ENCODE measurements around the gene GSTT4.
"Not testable (repeated sequence)": the region's sequence is repeated elsewhere in the genome, so short reads cannot be mapped to it uniquely, and the experiment has no call there.

The GSTT4 gene

DNA sequence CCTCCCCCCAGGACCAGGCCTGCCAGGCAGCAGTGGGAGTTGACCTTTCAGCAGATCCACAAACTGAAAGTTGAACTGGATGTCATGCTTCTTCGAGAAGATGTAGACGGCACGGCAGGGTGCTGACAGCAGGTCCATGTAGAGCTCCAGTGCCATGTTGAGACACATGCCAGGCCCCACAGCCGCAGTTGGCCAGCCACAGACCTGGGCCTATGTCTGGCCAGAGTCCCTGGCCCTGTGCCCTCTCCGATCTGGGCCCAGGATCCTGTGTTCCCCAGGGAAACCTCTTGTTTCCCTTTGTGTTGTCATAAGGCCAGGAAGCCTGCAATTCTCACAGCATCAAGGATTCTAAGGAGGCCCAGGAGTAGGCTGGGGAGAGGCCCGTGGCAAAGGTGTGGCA, at the start of gene GSTT4:
GSTT4 (minus strand) TSS at position 253 of the 400 bp plus-strand sequence; CDS start at position 156, 97 bp downstream.
- DNase-seq (ENCODE audit: low spot score), result no peak

- DNase-seq (ENCODE audit: low spot score), result no peak
Measured at GRCh38 chr22:24054356-24054755, 49.1 kb upstream of the GSTT4 start.

DNA sequence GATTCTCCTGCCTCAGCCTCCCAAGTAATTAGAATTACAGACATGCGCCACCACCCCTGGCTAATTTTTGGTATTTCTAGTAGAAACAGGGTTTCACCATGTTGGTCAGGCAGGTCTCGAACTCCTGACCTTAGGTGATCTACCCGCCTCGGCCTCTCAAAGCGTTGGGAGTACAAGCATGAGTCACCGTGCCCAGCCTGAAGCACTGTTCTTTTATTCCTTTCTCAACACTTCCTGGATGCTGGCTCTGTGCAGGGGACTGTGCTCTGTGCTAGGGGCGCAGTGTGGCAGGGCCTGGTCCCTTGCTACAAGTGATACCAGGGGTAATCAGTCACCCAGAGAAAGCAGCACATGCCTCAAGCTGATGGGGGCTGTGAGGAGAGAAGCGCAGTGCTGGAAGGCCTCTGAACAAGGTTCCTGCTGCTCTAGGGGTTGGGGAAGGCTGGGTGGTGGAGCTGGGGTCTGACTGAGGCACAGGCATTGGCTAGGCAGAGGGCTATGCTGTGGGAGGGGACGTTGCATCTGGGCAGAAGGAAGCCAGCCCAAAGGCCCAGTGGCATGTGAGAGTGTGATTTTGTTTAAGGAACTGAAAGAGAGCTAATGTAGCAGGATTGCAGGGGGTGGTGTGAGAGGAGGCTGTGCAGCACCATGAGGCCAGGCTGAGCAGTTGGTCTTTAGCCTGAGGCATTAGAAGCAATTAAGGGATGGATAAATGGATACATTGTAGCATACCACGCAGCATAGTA, 48.4 kb upstream of the GSTT4 start:
- no peak for DNase-seq (ENCODE audit: low spot score)

DNA sequence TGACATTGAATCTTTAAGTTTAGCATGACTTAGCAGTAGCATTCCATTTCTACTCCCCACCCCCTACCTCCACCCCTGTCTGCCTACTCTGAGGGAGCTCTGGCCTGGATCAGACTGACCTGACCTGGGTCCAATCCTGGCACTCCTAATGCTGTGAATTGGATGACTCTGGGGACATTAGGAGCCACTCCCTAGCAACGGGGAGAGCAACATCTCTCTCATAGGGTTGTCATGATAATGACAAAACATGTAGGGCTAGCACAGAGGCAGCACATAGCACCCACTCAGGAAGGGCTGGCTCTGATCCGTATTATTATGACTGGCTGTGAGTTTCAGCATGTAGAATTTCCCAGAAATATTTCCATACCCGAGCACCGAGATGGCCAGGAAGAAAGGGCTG, 46.3 kb upstream of the GSTT4 start:
- peak; percentile 19 for DNase-seq (ENCODE audit: low spot score)

GRCh38 chr22:24051028-24051427, 45.8 kb upstream of the GSTT4 start:
- DNase-seq (ENCODE audit: low spot score), result no peak

DNA sequence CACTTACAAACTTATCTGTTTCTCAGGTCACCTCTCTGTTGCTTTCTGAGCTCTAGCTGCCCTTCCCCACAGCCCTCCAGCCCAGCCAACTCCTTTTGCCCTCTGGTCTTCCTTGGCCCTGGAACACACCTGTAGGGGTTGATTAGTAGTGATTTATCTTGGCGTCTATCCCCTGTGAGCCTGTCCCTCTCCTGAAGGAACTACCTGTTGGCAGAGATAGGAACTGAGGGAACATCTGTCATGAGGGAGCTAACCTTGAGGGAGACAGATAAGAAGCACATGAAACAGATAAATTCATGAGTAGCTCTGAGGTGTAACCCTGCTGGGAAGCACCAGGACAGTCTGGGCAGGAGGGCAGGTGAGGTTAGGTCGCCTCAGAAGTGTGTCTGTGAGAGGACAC, 44.7 kb upstream of the GSTT4 start:
- no peak for DNase-seq (ENCODE audit: low spot score)

DNA sequence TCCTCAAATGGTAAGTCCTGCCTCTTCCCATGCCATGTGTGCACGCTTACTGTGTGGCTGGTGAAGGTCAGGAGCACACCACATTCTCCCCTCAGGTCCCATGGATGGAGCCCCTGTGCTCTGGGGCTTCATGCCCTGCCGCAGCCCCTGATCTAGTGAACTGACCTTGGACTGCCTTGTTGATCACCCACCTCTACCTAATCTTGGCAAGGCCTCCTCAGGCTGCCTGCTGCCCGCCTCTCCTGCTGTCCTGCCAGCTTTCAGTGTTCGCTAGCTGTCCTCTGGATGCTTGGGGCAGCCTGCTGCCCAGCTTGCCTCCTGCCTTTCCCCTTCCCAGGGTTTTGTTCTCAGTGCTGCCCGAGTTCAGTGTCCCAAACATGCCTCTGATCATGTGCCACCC, 44.0 kb upstream of the GSTT4 start:
- no peak for DNase-seq (ENCODE audit: low spot score)

DNA sequence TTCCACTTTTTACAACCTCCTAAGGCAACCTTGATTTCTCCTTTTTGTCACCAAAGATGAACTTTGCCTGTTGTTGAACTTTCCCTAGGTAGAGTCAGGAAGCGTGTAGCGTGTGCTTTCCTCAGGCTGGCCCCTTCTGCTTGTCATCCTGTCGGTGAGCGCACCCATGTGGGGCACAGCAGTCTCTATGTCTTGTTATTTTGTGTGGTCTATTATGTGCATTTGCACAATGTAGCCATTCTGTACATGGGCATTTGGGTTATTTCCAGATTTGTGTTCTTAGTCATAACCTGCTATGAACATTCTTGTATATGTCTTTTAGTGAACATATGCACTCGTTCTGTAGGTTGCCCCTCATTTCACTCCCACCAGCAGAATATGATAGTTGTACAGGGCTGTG, 40.8 kb upstream of the GSTT4 start:
- DNase-seq (ENCODE audit: low spot score), result no peak

GRCh38 chr22:24043958-24044357, 38.7 kb upstream of the GSTT4 start:
- DNase-seq (ENCODE audit: low spot score), result no peak

DNA sequence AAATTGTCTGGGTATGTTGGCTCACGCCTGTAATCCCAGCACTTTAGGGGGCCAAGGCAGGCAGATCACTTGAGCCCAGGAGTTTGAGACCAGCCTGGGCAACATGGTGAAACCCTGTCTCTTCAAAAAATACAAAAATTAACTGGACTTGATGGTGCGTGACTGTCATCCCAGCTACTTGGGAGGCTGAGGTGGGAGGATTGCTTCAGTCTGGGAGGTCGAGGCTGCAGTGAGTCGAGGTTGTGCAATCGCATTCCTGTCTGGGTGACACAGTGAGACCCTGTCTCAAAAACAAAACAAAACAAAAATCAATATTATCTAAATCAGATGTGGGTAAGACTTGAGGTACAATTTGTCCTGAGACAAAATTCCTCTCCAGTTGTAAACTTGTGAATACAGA, 38.2 kb upstream of the GSTT4 start:
- DNase-seq (ENCODE audit: low spot score), result not testable (repeated sequence)

DNA sequence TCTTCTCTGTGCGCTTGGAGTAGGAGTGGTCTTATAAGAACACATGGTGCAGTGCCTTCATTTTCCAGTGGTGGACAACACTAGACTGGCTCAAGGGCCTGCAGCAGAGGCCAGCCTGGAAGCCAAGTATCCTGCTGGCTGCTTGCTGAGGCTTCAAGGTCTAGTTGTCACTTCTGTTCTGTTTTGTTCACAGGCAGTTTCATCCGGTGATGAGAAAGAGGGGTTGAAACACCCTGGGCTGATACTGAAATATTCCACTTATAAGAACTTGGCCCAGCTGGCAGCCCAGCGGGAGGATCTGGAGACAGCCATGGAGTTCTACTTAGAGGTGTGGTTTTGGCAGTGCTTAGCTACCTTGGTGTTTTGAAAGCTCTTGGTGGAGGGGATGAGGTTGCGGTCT, 35.7 kb upstream of the GSTT4 start:
- no peak for DNase-seq (ENCODE audit: low spot score)

- DNase-seq (ENCODE audit: low spot score), result no peak
Measured at GRCh38 chr22:24039046-24039445, 33.8 kb upstream of the GSTT4 start.

DNA sequence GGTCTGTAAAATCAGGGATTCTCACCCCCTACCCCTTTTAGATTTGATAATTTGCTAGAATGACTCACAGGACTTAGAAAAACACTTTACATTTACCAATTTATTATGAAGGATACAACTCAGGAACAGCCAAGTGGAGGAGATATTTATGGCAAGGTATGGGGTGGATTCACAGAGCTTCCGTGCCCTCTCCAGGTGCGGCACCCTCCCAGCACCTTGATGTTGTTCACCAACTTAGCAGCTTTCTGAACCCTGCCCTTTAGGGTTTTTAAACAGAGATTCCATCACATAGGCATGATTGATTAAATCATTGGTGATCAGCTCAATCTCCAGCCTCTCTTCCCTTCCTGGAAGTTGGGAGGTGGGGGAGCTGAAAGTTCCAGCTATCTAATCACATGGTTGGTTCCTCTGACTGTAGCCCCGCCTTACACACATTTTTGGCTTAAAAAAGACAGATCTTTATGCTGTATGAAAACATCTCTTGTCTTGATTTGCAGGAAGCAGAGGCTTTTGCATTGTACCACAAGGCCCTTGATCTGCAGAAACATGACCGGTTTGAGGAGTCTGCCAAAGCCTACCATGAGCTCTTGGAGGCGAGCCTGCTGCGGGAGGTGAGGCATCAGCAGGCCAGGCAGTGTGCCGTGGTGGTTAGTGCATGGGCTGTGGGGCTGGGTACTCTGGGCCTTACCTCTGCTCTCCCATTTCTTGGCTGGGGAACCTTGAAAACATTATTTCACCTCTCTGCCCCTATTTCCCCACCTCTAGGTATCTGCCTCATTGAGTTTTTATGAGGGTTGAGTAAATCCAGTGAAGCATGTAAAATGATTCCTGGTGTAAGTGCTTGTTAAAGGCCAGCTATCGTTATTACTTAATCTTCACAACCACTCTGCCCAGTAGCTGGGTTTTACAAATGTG, 32.9 kb upstream of the GSTT4 start:
- no peak for DNase-seq (ENCODE audit: low spot score)

DNA sequence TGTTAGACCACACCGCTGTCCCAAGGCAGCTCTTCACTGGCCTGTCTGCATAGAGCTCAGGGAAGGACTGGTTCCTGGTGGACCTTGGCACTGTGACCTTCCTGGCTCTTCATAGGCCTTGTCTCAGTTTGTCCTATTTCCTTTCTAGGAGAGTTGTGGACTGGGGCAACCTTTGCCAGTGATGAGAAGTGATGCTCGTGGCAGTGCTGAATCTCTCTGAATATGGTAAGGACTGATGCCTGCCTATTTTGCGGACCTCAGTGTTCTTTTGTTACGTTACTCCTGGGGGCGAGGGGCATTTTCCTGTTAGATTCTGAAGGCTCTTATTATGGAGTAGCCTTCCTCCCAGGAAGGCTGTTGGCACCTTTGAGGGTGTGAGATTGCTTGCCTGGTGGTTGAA, 30.0 kb upstream of the GSTT4 start:
- DNase-seq (ENCODE audit: low spot score), result no peak

DNA sequence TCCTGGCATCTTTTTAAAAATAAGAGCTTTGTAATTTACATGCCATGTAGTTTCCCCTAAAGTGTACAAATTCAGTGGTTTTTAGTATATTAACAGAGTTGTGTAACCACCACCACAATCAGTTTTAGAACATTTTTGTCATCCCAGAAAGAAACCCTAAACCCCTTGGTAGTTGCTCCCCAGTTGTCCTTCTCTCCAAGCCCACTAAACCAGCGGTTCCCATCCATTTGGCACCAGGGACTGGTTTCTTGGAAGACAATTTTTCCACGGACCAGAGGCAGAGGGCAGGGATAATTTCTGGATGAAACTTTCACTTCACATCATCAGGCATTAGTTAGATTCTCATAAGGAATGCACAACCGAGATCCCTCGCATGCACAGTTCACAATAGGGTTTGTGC, 28.5 kb upstream of the GSTT4 start:
- DNase-seq (ENCODE audit: low spot score), result no peak

- DNase-seq (ENCODE audit: low spot score), result no peak
Measured at GRCh38 chr22:24030186-24030702, 25.0 kb upstream of the GSTT4 start.

DNA sequence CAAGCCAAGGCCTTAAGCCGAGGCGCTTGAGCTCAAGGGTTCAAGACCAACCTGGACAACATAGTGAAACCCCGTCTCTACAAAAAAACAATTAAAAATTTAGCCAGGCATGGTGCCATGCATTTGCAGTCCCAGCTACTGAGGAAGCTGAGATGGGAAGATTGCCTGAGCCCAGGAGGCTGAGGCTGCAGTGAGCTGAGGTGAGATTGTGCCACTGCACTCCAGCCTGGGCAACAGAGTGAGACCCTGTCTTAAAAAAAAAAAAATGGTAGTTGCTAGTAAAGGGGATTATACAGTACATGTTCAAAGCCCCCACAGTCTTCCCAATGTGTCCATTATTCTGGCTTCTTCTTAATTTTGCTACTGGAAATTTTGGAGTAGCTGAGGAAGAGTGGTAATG, 24.1 kb upstream of the GSTT4 start:
- no peak for DNase-seq (ENCODE audit: low spot score)

DNA sequence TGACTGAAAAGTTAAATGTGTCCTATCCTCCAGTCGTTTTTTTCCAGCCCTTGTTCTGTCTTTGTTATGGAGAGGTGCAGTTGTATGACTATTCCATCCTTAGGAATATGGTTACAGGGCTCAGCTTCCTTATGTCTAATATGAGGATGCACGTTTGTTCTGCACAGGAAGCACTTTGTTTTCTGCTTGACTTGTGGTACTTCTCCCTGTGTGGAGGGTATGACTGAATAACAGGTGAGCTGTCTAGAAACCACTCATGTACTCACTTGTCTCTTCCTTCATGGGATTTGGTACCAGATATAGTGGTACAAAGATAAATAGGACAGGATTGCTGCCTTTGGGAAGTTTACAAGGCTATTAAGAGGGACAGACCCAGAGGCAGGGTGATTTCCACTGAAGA, 23.3 kb upstream of the GSTT4 start:
- no peak for DNase-seq (ENCODE audit: low spot score)

DNA sequence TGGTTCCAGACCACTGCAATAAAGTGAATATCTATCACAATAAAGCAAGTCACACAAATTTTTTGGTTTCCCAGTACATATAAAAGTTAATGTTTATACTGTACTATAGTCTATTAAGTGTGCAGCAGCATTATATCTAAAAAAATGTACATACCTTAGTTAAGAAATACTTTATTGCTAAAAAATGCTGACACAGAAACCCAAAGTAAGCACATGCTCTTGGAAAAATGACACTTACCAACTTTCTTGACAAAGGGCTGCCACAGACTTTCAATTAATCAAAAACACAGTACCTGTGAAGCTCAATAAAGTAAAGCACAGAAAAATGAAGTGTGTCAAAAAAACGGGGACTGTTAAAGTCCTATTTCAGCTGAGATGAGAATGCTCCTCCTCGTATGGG, 22.7 kb upstream of the GSTT4 start:
- DNase-seq (ENCODE audit: low spot score), result no peak

DNA sequence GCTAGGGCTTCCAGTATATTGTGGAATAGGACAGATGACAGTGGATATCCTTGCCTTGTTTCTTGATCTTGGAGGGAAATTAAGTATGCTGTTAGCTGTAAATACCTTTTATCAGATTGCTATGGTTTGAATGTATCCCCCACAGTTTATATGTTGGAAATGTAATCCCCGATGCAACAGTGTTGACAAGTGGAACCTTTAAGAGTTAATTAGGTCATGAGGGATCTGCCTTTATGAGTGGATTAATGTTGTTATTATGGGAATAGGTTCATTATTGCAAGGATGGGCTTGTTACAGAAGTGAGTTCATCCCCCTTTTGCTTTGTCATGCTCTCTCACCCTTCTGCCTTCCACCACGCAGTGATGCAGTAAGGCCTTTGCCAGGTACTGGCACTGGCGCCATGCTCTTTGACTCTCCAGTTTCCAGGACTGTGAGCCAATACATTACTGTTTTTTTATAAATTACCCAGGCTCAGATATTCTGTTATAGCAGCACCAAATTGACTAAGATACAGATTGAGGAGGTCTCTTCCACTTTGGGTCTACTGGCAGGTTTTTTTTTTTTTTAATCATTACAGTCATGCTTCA, 22.2 kb upstream of the GSTT4 start:
- no peak for DNase-seq (ENCODE audit: low spot score)

DNA sequence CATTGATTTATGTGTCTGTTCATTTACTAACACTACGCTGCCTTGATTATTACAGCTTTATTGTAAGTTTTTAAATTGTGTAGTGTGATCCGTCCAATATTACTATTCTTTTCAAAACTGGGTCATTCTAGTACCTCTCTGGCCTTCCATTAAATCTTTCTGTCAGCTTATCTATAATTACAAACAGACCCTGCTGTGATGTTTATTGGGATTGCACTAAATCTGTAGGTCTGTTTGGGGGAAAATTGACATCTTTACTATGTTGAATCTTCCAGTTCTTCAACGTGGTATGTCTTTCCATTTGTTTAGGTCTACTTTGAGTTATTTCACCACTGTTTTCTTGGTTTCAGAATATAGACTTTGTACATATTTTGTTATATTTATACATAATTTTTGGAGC, 21.5 kb upstream of the GSTT4 start:
- no peak for DNase-seq (ENCODE audit: low spot score)

DNA sequence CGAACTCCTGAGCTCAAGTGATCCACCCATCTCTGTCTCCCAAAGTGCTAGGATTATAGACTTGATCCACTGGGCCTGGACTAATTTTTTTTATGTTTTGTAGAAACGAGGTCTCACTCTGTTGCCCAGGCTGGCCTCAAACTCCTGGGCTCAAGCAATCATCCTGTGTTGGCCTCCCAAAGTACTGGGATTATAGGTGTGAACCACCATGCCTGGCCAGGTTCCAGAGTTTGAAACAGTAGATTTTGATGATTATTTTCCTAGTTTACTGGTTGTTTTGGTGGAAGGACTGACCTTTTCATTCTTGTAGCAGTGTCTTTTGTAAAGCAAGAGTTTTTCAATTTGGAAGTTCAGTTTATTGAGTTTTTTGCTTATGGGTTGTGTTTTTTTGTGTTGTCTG, 20.8 kb upstream of the GSTT4 start:
- DNase-seq (ENCODE audit: low spot score), result no peak

DNA sequence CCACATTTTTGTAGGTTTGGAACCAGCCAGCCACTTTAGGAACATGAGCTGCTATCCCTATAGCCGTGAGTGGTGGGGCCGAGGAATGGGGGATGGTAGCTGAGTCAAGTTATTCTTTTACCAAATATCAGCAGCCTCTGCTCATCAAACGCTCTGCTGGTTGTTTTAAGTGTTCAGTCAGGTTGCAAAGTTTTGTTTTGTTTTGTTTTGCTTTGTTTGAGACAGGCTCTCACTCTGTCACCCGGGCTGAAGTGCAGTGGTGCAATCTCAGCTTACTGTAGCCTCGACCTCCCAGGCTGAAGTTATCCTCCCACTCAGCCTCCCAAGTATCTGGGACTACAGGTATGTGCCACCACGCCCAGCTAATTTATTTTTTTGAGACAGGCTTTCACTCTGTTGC, 20.2 kb upstream of the GSTT4 start:
- DNase-seq (ENCODE audit: low spot score), result no peak

Measured in Ammon's horn (tissue), 1 donor.